Stimulated activated naive CD8-positive, alpha-beta T cell treated with anti-CD3 and anti-CD28 coated beads, Interleukin-15, amount 100 ng/mL, for 72 hours (primary cell): ENCODE data around the gene OLA1.

Experiments
- ATAC-seq: fragments of 150-1000 bp; cut with Tn5 transposase; 2 replicates; pipeline ENCODE4 v1.10.0; 2021; ENCODE audit warnings: mild to moderate bottlenecking, moderate library complexity
- DNase-seq, 2 donors: peaks; one replicate each; pipeline ENCODE4 v3.0.0; 2021 to 2022
- H3K27ac Mint-ChIP-seq, 2 donors: one replicate each; pipeline ENCODE4 v1.8.0; 2022; ENCODE audit warnings: mild to moderate bottlenecking in 2 of 2, mixed read lengths in 2 of 2, moderate library complexity in 2 of 2
- H3K27me3 Mint-ChIP-seq: one replicate; pipeline ENCODE4 v1.8.0; 2022; ENCODE audit warnings: mixed read lengths
- H3K4me1 Mint-ChIP-seq: one replicate; pipeline ENCODE4 v1.8.0; 2022; ENCODE audit warnings: mild to moderate bottlenecking, mixed read lengths
- H3K4me3 Mint-ChIP-seq, 2 donors: one replicate each; pipeline ENCODE4 v1.8.0; 2022; ENCODE audit warnings: mild to moderate bottlenecking in 2 of 2, mixed read lengths in 2 of 2, moderate library complexity in 1 of 2
- H3K9me3 Mint-ChIP-seq, 2 donors: one replicate each; pipeline ENCODE4 v1.8.0; 2022; ENCODE audit warnings: mixed read lengths in 2 of 2

The OLA1 gene

GRCh38 chr2:174172802-174173355 is 75.5 kb downstream of the OLA1 start:
- no peak for DNase-seq
- ATAC-seq, result no peak
- H3K9me3 Mint-ChIP-seq, result peaks cover 48 to 57% of the 10 kb centered on the region in 2 donors
- no peak overlapping the region for H3K4me3 Mint-ChIP-seq
- H3K27ac Mint-ChIP-seq, result no peak overlapping the region
- H3K4me1 Mint-ChIP-seq, result no peaks in the 10 kb centered on the region
- H3K27me3 Mint-ChIP-seq, result no peaks in the 10 kb centered on the region

GRCh38 chr2:174171686-174172445 is 76.5 kb downstream of the OLA1 start:
- Mint-ChIP-seq H3K4me3 (no peak overlapping the region), H3K27ac (no peak overlapping the region), H3K9me3 (peaks cover 53 to 61% of the 10 kb centered on the region in 2 donors), H3K4me1 (no peaks in the 10 kb centered on the region), H3K27me3 (no peaks in the 10 kb centered on the region)
- DNase-seq (no peak), ATAC-seq (no peak)

DNA sequence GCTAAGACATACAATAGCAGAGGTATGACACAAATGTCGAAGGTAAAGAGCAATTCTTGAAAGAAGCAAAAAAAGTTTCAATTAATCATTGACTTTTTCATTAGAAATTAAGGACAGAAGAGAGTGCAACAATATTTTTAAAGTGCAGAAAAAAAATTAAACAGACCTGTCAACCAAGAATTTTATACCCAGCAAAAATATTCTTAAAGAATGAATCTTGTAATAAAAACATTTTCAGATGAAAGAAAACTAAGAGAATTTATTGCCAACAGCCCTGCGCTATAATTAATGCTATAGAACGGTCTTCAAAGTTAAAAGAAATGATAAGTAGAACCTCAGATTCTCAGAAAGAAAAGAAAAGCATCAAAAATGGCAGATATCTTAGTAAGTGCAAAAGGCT is 79.0 kb downstream of the OLA1 start:
- Mint-ChIP-seq H3K9me3 (peaks cover 45 to 55% of the 10 kb centered on the region in 2 donors), H3K4me3 (no peak overlapping the region)
- DNase-seq, result no peak

GRCh38 chr2:174166261-174166660 is 82.1 kb downstream of the OLA1 start:
- ATAC-seq, result no peak

More for the DNA sequence above, 79.0 kb downstream of the OLA1 start:
- no peak for ATAC-seq
- H3K4me1 Mint-ChIP-seq, result no peaks in the 10 kb centered on the region
- no peaks in the 10 kb centered on the region for H3K27me3 Mint-ChIP-seq
- H3K27ac Mint-ChIP-seq, result no peak overlapping the region

DNA sequence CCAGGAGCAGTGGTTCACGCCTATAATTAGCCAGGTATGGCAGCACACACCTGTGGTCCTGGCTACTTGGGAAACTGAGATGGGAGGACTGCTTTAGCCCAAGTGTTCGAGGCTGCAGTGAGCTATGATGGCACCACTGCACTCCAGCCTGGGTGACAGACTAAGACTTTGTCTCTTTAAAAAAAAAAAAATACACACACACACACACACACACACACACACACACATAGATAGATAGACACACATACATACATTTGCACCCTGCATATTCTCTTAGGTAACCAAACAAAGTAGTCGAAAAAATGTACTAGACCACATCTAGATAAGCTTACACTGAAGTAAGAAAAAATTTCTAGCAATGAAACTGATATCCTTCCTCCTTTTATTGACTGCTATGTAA is 86.8 kb downstream of the OLA1 start:
- Mint-ChIP-seq H3K27me3 (no peaks in the 10 kb centered on the region), H3K4me3 (no peak overlapping the region), H3K27ac (no peak overlapping the region), H3K4me1 (peaks cover 6% of the 10 kb centered on the region), H3K9me3 (peaks cover 0 to 5% of the 10 kb centered on the region in 2 donors)
- DNase-seq (no peak), ATAC-seq (no peak)

More at GRCh38 chr2:174166261-174166660, 82.1 kb downstream of the OLA1 start:
- Mint-ChIP-seq H3K27me3 (no peaks in the 10 kb centered on the region), H3K4me1 (no peaks in the 10 kb centered on the region), H3K27ac (no peak overlapping the region), H3K9me3 (peaks cover 27 to 29% of the 10 kb centered on the region in 2 donors), H3K4me3 (no peak overlapping the region)
- no peak for DNase-seq

GRCh38 chr2:174158003-174158402 is 90.3 kb downstream of the OLA1 start:
- H3K27ac Mint-ChIP-seq, result no peak overlapping the region
- H3K4me1 Mint-ChIP-seq, result peaks cover 6% of the 10 kb centered on the region
- no peaks in the 10 kb centered on the region for H3K27me3 Mint-ChIP-seq
- H3K9me3 Mint-ChIP-seq, result no peaks in the 10 kb centered on the region
- DNase-seq, result peak; percentile 21
- peak; percentile 75 for ATAC-seq
- H3K4me3 Mint-ChIP-seq, result no peak overlapping the region

- ATAC-seq, result no peak
- no peak for DNase-seq
- Mint-ChIP-seq H3K4me3 (no peak overlapping the region), H3K27ac (no peak overlapping the region), H3K9me3 (no peaks in the 10 kb centered on the region), H3K4me1 (peaks cover 6% of the 10 kb centered on the region), H3K27me3 (no peaks in the 10 kb centered on the region)
These were observed 91.3 kb downstream of the OLA1 start for GRCh38 chr2:174157053-174157452.

- Mint-ChIP-seq H3K27ac (no peak overlapping the region), H3K4me1 (peaks cover 6% of the 10 kb centered on the region), H3K27me3 (no peaks in the 10 kb centered on the region), H3K9me3 (no peaks in the 10 kb centered on the region), H3K4me3 (no peak overlapping the region)
- ATAC-seq, result no peak
- no peak for DNase-seq
These were observed 94.3 kb downstream of the OLA1 start for GRCh38 chr2:174153757-174154680.

GRCh38 chr2:174149530-174149929 is 98.8 kb downstream of the OLA1 start:
- Mint-ChIP-seq H3K27me3 (no peaks in the 10 kb centered on the region), H3K4me3 (no peak overlapping the region), H3K27ac (no peak overlapping the region), H3K4me1 (no peaks in the 10 kb centered on the region), H3K9me3 (no peaks in the 10 kb centered on the region)
- no peak for ATAC-seq
- no peak for DNase-seq

DNA sequence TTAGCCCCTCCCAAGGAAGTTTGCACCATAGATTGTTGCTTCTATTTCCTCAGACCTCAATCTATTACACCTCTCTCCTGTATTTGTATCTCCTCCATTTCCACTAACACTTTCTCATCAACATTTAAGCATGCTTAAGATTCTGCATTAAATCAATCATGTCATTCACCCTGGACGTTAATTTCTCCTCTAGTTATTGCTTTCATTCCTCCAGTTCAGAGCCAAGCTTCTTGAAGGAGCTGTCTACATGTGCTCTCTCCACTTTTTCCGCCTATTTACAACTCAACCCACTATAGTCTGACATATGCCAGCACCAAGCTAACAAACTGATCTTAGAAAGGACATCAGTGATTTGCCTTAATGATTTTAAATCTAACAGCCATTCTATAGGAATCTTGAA is 99.5 kb downstream of the OLA1 start:
- no peak for ATAC-seq
- Mint-ChIP-seq H3K27me3 (no peaks in the 10 kb centered on the region), H3K4me1 (no peaks in the 10 kb centered on the region), H3K27ac (no peak overlapping the region), H3K9me3 (no peaks in the 10 kb centered on the region), H3K4me3 (no peak overlapping the region)
- DNase-seq, result no peak

- Mint-ChIP-seq H3K4me1 (no peaks in the 10 kb centered on the region), H3K4me3 (no peak overlapping the region), H3K9me3 (no peaks in the 10 kb centered on the region), H3K27me3 (no peaks in the 10 kb centered on the region), H3K27ac (no peak overlapping the region)
- DNase-seq (no peak), ATAC-seq (no peak)
These were observed 102.5 kb downstream of the OLA1 start for GRCh38 chr2:174145827-174146226.

- Mint-ChIP-seq H3K27me3 (no peaks in the 10 kb centered on the region), H3K4me1 (no peaks in the 10 kb centered on the region), H3K4me3 (no peak overlapping the region), H3K27ac (no peak overlapping the region), H3K9me3 (no peaks in the 10 kb centered on the region)
- ATAC-seq (no peak), DNase-seq (no peak)
These were observed 106.0 kb downstream of the OLA1 start for GRCh38 chr2:174142290-174142689.

GRCh38 chr2:174138161-174138560 is 110.2 kb downstream of the OLA1 start:
- Mint-ChIP-seq H3K27ac (no peak overlapping the region), H3K9me3 (no peaks in the 10 kb centered on the region), H3K4me3 (no peak overlapping the region), H3K4me1 (no peaks in the 10 kb centered on the region), H3K27me3 (no peaks in the 10 kb centered on the region)
- DNase-seq (no peak), ATAC-seq (no peak)

- no peaks in the 10 kb centered on the region for H3K27me3 Mint-ChIP-seq
- DNase-seq (no peak), ATAC-seq (no peak)
- H3K4me1 Mint-ChIP-seq, result no peaks in the 10 kb centered on the region
- H3K27ac Mint-ChIP-seq, result no peak overlapping the region
- no peak overlapping the region for H3K4me3 Mint-ChIP-seq
- no peaks in the 10 kb centered on the region for H3K9me3 Mint-ChIP-seq
These were observed 112.4 kb downstream of the OLA1 start for GRCh38 chr2:174135981-174136380.

- no peak for DNase-seq
- Mint-ChIP-seq H3K4me1 (peaks cover 7% of the 10 kb centered on the region), H3K27ac (no peak overlapping the region), H3K9me3 (no peaks in the 10 kb centered on the region), H3K27me3 (no peaks in the 10 kb centered on the region), H3K4me3 (no peak overlapping the region)
- ATAC-seq, result no peak
These were observed 123.2 kb downstream of the OLA1 start for GRCh38 chr2:174125090-174125489.

DNA sequence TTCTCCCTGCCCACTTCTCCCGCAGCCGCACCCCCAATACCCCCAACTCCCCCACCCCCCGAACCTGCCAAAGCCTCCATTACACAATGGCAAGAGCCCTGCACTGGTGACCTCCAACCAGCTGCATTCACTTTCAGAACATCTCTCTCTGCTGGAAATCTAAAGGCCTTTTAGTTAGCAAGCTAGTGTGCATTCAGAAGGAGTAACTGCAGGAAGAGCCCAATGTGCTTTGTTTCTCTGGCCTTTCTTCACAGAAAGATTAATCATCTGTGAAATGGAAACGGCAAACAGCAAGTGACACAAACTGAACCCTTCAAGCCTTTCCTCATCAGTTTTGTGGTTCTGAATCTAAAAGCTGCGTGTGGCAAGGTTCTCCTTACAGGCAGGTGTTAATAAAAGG is 124.2 kb downstream of the OLA1 start:
- ATAC-seq (no peak), DNase-seq (no peak)
- Mint-ChIP-seq H3K4me3 (no peak overlapping the region), H3K27me3 (no peaks in the 10 kb centered on the region), H3K27ac (no peak overlapping the region), H3K9me3 (no peaks in the 10 kb centered on the region), H3K4me1 (peaks cover 7% of the 10 kb centered on the region)
